Measurements from ENCODE around the gene CENPI. TPM values are rescaled to one million over a fixed set of nuclear protein-coding genes. Genes with fewer than 3 reads are reported as not detected.

Gene CENPI
- total and polyA plus RNA-seq, 2 donors from 2014 or later, result 0.66 TPM; not detected in 1

DNA sequence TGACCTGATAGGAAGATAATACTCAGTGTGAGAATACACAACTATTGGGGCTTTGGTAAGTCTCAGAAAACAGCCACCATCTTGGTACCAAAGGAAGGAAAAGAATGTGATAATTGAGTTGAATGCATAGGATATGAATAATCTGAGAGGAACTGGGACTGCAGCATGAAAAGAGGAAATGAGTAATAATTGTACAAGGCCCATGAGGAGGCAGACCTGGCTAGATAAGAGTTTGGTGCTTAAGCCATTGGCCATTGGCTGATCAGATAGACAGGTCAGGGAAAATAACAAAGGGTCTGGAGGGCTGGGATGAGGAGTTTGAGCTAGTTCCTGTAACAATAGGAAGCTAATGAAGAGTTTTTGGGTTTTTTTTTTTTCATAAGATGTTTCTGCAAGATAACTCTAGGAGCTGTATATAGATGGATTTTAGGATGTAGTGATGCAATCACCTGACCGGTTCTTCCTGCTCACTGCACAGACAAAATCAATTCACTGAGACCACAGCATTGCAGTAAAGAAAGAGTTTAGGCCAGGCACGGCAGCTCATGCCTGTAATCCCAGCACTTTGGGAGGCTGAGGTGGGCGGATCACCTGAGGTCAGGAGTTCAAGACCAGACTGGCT is 40.8 kb upstream of the CENPI start:
- Histone ChIP-seq H3K27ac (ENCODE audit: low read depth in 2 of 2, low read length in 2 of 2) (no peak overlapping the region), H3K9me3 (ENCODE audit: control insufficient read depth in 2 of 3, insufficient read depth in 1 of 3, low read length in 3 of 3) (no peaks in the 10 kb centered on the region), H3K36me3 (ENCODE audit: control insufficient read depth in 2 of 3, insufficient read depth in 3 of 3, low read length in 3 of 3) (no peaks in the 10 kb centered on the region), H3K27me3 (ENCODE audit: control insufficient read depth, insufficient read depth, low read length) (no peaks in the 10 kb centered on the region), H3K4me1 (ENCODE audit: control insufficient read depth in 2 of 3, insufficient read depth in 2 of 3, low read depth in 1 of 3, low read length in 3 of 3) (no peaks in the 10 kb centered on the region), H3K4me3 (ENCODE audit: low read length in 3 of 3) (no peak overlapping the region), H3K9ac (ENCODE audit: low read length in 3 of 3) (no peak overlapping the region)
- FAIRE-seq (no peak), DNase-seq (no peak)
- TF ChIP-seq, protein P1, sequence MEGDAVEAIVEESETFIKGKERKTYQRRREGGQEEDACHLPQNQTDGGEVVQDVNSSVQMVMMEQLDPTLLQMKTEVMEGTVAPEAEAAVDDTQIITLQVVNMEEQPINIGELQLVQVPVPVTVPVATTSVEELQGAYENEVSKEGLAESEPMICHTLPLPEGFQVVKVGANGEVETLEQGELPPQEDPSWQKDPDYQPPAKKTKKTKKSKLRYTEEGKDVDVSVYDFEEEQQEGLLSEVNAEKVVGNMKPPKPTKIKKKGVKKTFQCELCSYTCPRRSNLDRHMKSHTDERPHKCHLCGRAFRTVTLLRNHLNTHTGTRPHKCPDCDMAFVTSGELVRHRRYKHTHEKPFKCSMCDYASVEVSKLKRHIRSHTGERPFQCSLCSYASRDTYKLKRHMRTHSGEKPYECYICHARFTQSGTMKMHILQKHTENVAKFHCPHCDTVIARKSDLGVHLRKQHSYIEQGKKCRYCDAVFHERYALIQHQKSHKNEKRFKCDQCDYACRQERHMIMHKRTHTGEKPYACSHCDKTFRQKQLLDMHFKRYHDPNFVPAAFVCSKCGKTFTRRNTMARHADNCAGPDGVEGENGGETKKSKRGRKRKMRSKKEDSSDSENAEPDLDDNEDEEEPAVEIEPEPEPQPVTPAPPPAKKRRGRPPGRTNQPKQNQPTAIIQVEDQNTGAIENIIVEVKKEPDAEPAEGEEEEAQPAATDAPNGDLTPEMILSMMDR (IDR thresholded peaks at IDR 0.05; ENCODE audit: borderline replicate concordance, extremely low read depth, insufficient read depth), result no peak
- intact Hi-C loops (cut with DNase I), result no loop called here

DNA sequence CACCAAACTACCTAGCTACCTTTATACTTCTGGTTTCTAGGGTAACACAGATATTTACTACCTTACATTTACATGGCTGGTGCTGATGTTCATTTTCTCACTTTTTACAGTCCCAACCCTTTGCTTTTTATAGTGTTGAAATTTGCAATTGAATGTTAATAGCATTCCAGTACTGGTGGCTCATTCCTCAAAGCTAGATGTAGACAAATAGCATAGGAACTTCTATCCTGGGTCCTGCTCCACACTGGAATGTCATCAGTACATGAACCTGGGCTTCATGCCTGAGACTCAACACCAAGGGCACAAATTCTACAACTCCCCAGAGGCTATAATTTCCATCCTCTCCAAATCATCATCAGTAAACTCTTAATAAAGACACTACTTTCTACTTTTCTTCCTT is 35.8 kb upstream of the CENPI start:
- no peaks in the 10 kb centered on the region for H3K9me3 ChIP-seq (ENCODE audit: control insufficient read depth in 2 of 3, insufficient read depth in 1 of 3, low read length in 3 of 3)
- DNase-seq (no peak), FAIRE-seq (no peak)
- H3K4me3 ChIP-seq (ENCODE audit: low read length in 3 of 3), result no peak overlapping the region
- intact Hi-C loops (cut with DNase I), result no loop called here
- no peaks in the 10 kb centered on the region for H3K36me3 ChIP-seq (ENCODE audit: control insufficient read depth in 2 of 3, insufficient read depth in 3 of 3, low read length in 3 of 3)
- H3K9ac ChIP-seq (ENCODE audit: low read length in 3 of 3), result no peak overlapping the region
- H3K27me3 ChIP-seq (ENCODE audit: control insufficient read depth, insufficient read depth, low read length), result no peaks in the 10 kb centered on the region
- H3K4me1 ChIP-seq (ENCODE audit: control insufficient read depth in 2 of 3, insufficient read depth in 2 of 3, low read depth in 1 of 3, low read length in 3 of 3), result no peaks in the 10 kb centered on the region
- H3K27ac ChIP-seq (ENCODE audit: low read depth in 2 of 2, low read length in 2 of 2), result no peak overlapping the region
- TF ChIP-seq, protein P1 (IDR thresholded peaks at IDR 0.05; ENCODE audit: borderline replicate concordance, extremely low read depth, insufficient read depth), result no peak

DNA sequence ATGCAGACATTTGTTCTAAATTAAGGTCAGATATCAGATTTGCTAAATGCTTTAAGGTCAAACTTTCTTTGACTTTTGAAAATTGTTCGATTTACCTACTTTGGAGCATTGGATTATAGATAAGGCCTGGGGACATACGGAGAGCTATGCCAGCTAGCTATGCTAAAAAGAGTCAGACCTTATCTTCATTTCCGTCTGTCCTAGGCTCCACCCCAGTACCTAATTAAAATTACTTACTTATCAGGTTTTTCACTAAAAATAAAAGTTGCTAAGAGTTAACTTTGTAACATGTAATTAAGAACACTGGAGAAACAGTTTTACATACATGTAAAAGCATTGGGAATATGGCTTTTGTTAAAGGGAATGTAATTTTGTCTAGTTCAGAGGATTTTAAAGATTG is 26.4 kb upstream of the CENPI start:
- H3K9ac ChIP-seq (ENCODE audit: low read length in 3 of 3), result no peak overlapping the region
- no peaks in the 10 kb centered on the region for H3K9me3 ChIP-seq (ENCODE audit: control insufficient read depth in 2 of 3, insufficient read depth in 1 of 3, low read length in 3 of 3)
- no peaks in the 10 kb centered on the region for H3K36me3 ChIP-seq (ENCODE audit: control insufficient read depth in 2 of 3, insufficient read depth in 3 of 3, low read length in 3 of 3)
- FAIRE-seq (no peak), DNase-seq (no peak)
- intact Hi-C loops (cut with DNase I), result no loop called here
- TF ChIP-seq, protein P1 (IDR thresholded peaks at IDR 0.05; ENCODE audit: borderline replicate concordance, extremely low read depth, insufficient read depth), result no peak
- no peak overlapping the region for H3K4me3 ChIP-seq (ENCODE audit: low read length in 3 of 3)
- H3K27me3 ChIP-seq (ENCODE audit: control insufficient read depth, insufficient read depth, low read length), result no peaks in the 10 kb centered on the region
- H3K27ac ChIP-seq (ENCODE audit: low read depth in 2 of 2, low read length in 2 of 2), result no peak overlapping the region
- H3K4me1 ChIP-seq (ENCODE audit: control insufficient read depth in 2 of 3, insufficient read depth in 2 of 3, low read depth in 1 of 3, low read length in 3 of 3), result no peaks in the 10 kb centered on the region

All from kidney (tissue), 14 donors.